Neural cell (in vitro differentiated cells): ENCODE results near the gene FTCD. TPM values are rescaled to one million over a fixed set of nuclear protein-coding genes. Genes with fewer than 3 reads are reported as not detected.
A peak's percentile ranks its signal among the peaks of the same experiment; 100 is the strongest.

Experiments used
- H2AFZ ChIP-seq: fragments of 200-600, 300-800 bp; sonication (generic), shearing (Covaris generic); 2 replicates; pipeline ENCODE4 v1.6.0; 2014; ENCODE audit warnings: low read depth, mild to moderate bottlenecking, antibody characterized with exemption, low read length, moderate library complexity
- H3F3A ChIP-seq: fragments of 200-600 bp; shearing (Covaris generic); 2 replicates; pipeline ENCODE4 v1.6.1; 2016; ENCODE audit warnings: mild to moderate bottlenecking, moderate library complexity, mixed read lengths, antibody characterized with exemption, low read length; ENCODE audit not compliant: insufficient read depth, poor library complexity, severe bottlenecking
- H3K27ac ChIP-seq: fragments of 200-600, 300-800 bp; sonication (generic), shearing (Covaris generic); 2 replicates; pipeline ENCODE4 v1.5.1; 2014; ENCODE audit warnings: mild to moderate bottlenecking, low read length, moderate library complexity
- H3K27me3 ChIP-seq: fragments of 300-800, 200-600 bp; sonication (generic), shearing (Covaris generic); 2 replicates; pipeline ENCODE4 v1.6.0; 2014; ENCODE audit warnings: mild to moderate bottlenecking, low read depth, low read length, moderate library complexity; ENCODE audit not compliant: insufficient read depth
- H3K36me3 ChIP-seq: fragments of 300-800, 200-600 bp; sonication (generic), shearing (Covaris generic); 2 replicates; pipeline ENCODE4 v1.5.1; 2014; ENCODE audit warnings: mild to moderate bottlenecking, antibody characterized with exemption, low read length, moderate library complexity; ENCODE audit not compliant: insufficient read depth
- H3K4me2 ChIP-seq: fragments of 300-800, 200-600 bp; sonication (generic), shearing (Covaris generic); 2 replicates; pipeline ENCODE4 v1.6.0; 2014; ENCODE audit warnings: mild to moderate bottlenecking, low read length
- H3K4me3 ChIP-seq: fragments of 300-800, 200-600 bp; sonication (generic), shearing (Covaris generic); 2 replicates; pipeline ENCODE4 v1.5.1; 2014; ENCODE audit warnings: mild to moderate bottlenecking, low read length, moderate library complexity
- H3K79me2 ChIP-seq: fragments of 200-600 bp; shearing (Covaris generic); replicated peaks from 2 replicates; pipeline ENCODE4 v1.6.0; 2014; ENCODE audit warnings: mild to moderate bottlenecking, low read length, moderate library complexity; ENCODE audit not compliant: insufficient read depth
- H3K9ac ChIP-seq: fragments of 300-800, 200-600 bp; sonication (generic), shearing (Covaris generic); 2 replicates; pipeline ENCODE4 v1.6.1; 2016; ENCODE audit warnings: mild to moderate bottlenecking, low read length, mixed read lengths
- H3K9me2 ChIP-seq: fragments of 200-600 bp; shearing (Covaris generic); 2 replicates; pipeline ENCODE4 v1.6.1; 2016; ENCODE audit warnings: mild to moderate bottlenecking, low read length, mixed read lengths; ENCODE audit not compliant: insufficient read depth
- H3K9me3 ChIP-seq: fragments of 200-600, 300-800 bp; sonication (generic), shearing (Covaris generic); 2 replicates; pipeline ENCODE4 v1.6.1; 2016; ENCODE audit warnings: mild to moderate bottlenecking, mixed run types, low read length, moderate library complexity, mixed read lengths
- H4K20me1 ChIP-seq: fragments of 200-600 bp; shearing (Covaris generic); 2 replicates; pipeline ENCODE4 v1.6.1; 2016; ENCODE audit warnings: mild to moderate bottlenecking, mixed run types; ENCODE audit not compliant: insufficient read depth
- EP300 ChIP-seq: fragments of 450-650 bp; conservative IDR thresholded peaks from 2 replicates; pipeline ENCODE4 v1.6.1; 2014; ENCODE audit warnings: antibody characterized with exemption, mild to moderate bottlenecking, moderate library complexity; ENCODE audit not compliant: poor library complexity, severe bottlenecking
- EZH2 ChIP-seq: fragments of 200-600, 300-800 bp; shearing (Covaris generic), sonication (generic); IDR thresholded peaks from 2 replicates; pipeline ENCODE4 v1.6.1; 2014; ENCODE audit warnings: antibody characterized with exemption, low read length, borderline replicate concordance, mild to moderate bottlenecking; ENCODE audit not compliant: insufficient read depth, poor library complexity, severe bottlenecking
- MXI1 ChIP-seq: fragments of 450-650 bp; conservative IDR thresholded peaks from 2 replicates; pipeline ENCODE4 v1.6.1; 2014; ENCODE audit warnings: antibody characterized with exemption, mild to moderate bottlenecking; ENCODE audit not compliant: poor library complexity, severe bottlenecking
- POLR2AphosphoS5 ChIP-seq: IDR thresholded peaks from 2 replicates; pipeline ENCODE4 v1.6.1; 2012
- RAD21 ChIP-seq: fragments of 450-650 bp; conservative IDR thresholded peaks from 2 replicates; pipeline ENCODE4 v1.6.1; 2014; ENCODE audit warnings: antibody characterized with exemption, mild to moderate bottlenecking, moderate library complexity
- SMC3 ChIP-seq: fragments of 450-650 bp; conservative IDR thresholded peaks from 2 replicates; pipeline ENCODE4 v1.6.1; 2014; ENCODE audit warnings: antibody characterized with exemption, mild to moderate bottlenecking, moderate library complexity; ENCODE audit not compliant: poor library complexity
- TAF1 ChIP-seq: IDR thresholded peaks from 2 replicates; pipeline ENCODE4 v1.6.1; 2012; ENCODE audit warnings: low read depth
- polyA plus RNA-seq: library from polyadenylated mRNA; depleted of rRNA; stranded (reverse); fragments of >200 nt; gene quantifications from 2 replicates; pipeline ENCODE4 v1.2.3, GENCODE V29; 2014
- TF ChIP-seq, protein P1 (sequence below): IDR thresholded peaks from 2 replicates; pipeline ENCODE4 v1.6.1; 2012; ENCODE audit warnings: borderline replicate concordance
- TF ChIP-seq, protein P2 (sequence below): fragments of 450-650 bp; IDR thresholded peaks from 2 replicates; pipeline ENCODE4 v1.5.1; 2014; ENCODE audit warnings: antibody characterized with exemption, mild to moderate bottlenecking, moderate library complexity; ENCODE audit not compliant: poor library complexity, severe bottlenecking

Gene FTCD
- polyA plus RNA-seq, 1 donor from 2014 or later = 2.0 TPM

DNA sequence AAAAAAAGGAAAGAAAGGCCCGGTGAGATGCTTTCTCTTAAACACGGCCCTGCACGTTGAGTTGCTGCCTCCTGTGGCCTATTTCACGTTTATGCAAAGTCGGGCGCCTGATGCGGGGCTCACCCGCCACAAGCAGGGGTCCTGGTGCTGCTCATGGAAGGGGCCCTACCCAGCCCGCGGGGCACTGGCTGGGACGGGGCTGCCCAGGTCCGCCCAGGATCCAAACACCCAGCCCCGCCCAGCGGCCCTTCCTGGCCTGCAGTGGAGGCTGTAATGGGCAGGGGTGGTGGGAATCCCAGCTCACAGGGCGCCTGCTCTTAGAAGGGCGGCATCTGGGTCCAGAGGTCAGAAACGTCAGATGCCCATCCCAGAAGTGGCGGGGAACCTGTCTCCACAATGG, 55.9 kb downstream of the FTCD start:
- H3K27ac ChIP-seq = no peak overlapping the region
- no peaks in the 10 kb centered on the region for H3K36me3 ChIP-seq
- TF ChIP-seq, protein P1, sequence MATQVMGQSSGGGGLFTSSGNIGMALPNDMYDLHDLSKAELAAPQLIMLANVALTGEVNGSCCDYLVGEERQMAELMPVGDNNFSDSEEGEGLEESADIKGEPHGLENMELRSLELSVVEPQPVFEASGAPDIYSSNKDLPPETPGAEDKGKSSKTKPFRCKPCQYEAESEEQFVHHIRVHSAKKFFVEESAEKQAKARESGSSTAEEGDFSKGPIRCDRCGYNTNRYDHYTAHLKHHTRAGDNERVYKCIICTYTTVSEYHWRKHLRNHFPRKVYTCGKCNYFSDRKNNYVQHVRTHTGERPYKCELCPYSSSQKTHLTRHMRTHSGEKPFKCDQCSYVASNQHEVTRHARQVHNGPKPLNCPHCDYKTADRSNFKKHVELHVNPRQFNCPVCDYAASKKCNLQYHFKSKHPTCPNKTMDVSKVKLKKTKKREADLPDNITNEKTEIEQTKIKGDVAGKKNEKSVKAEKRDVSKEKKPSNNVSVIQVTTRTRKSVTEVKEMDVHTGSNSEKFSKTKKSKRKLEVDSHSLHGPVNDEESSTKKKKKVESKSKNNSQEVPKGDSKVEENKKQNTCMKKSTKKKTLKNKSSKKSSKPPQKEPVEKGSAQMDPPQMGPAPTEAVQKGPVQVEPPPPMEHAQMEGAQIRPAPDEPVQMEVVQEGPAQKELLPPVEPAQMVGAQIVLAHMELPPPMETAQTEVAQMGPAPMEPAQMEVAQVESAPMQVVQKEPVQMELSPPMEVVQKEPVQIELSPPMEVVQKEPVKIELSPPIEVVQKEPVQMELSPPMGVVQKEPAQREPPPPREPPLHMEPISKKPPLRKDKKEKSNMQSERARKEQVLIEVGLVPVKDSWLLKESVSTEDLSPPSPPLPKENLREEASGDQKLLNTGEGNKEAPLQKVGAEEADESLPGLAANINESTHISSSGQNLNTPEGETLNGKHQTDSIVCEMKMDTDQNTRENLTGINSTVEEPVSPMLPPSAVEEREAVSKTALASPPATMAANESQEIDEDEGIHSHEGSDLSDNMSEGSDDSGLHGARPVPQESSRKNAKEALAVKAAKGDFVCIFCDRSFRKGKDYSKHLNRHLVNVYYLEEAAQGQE = no peak
- no peak for TF ChIP-seq POLR2AphosphoS5
- TF ChIP-seq RAD21 = no peak
- TF ChIP-seq SMC3 = no peak
- TF ChIP-seq, protein P2, sequence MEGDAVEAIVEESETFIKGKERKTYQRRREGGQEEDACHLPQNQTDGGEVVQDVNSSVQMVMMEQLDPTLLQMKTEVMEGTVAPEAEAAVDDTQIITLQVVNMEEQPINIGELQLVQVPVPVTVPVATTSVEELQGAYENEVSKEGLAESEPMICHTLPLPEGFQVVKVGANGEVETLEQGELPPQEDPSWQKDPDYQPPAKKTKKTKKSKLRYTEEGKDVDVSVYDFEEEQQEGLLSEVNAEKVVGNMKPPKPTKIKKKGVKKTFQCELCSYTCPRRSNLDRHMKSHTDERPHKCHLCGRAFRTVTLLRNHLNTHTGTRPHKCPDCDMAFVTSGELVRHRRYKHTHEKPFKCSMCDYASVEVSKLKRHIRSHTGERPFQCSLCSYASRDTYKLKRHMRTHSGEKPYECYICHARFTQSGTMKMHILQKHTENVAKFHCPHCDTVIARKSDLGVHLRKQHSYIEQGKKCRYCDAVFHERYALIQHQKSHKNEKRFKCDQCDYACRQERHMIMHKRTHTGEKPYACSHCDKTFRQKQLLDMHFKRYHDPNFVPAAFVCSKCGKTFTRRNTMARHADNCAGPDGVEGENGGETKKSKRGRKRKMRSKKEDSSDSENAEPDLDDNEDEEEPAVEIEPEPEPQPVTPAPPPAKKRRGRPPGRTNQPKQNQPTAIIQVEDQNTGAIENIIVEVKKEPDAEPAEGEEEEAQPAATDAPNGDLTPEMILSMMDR = no peak
- TF ChIP-seq EP300 = no peak
- no peak for TF ChIP-seq EZH2
- TF ChIP-seq TAF1 = no peak
- TF ChIP-seq MXI1 = no peak
- H3K9ac ChIP-seq = no peak overlapping the region
- no peaks in the 10 kb centered on the region for H3K79me2 ChIP-seq
- no peak overlapping the region for H2AFZ ChIP-seq
- no peaks in the 10 kb centered on the region for H3F3A ChIP-seq
- peaks cover 37% of the 10 kb centered on the region for H3K27me3 ChIP-seq
- no peak overlapping the region for H3K4me2 ChIP-seq
- no peaks in the 10 kb centered on the region for H3K9me2 ChIP-seq
- no peak overlapping the region for H3K4me3 ChIP-seq
- no peaks in the 10 kb centered on the region for H4K20me1 ChIP-seq
- peaks cover 8% of the 10 kb centered on the region for H3K9me3 ChIP-seq

DNA sequence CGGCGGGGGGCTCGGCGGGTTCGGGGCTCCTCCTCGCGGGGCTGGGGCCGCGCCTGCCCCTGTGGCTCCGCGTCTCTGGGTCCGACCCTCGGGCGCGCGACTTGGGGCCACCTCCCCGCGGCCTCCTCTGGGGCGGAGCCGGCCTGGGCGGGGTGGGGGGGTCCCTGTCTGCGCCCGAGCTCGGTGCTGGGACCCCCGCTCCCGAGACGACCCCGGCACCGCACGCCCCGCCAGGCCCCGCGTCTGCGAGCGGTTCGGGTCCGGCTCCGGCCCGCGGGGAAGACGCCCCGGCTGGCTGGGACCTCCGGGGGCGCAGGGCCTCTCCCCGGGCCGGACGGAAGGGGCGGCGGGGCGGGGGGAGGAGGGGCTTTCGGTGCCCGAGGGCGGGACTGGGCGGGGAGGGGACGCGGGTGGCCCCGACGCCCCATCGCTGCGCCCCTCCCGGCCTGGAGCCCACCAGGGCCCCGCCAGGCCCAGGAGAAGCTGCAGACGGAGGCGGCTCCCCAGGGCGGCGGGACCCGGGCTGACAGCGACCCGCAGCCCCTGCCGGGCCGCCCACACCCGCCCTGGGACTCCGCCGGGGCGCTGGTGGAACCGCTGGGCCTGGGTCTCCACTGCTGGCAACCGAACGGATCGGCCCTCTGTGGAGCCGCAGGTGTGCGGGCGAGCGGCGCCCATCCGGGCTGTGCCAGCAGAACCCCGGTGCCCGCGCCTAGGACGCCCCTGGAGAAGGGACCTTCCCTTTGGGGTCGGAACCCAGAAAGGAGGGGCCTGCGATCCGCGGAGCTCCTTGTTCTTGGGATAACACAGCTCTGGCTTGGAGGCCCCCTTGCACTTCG, 56.9 kb downstream of the FTCD start:
- H4K20me1 ChIP-seq = no peaks in the 10 kb centered on the region
- no peak overlapping the region for H3K4me2 ChIP-seq
- peaks cover 37% of the 10 kb centered on the region for H3K27me3 ChIP-seq
- no peak overlapping the region for H2AFZ ChIP-seq
- H3K4me3 ChIP-seq = peak overlapping the region; percentile 37
- no peaks in the 10 kb centered on the region for H3K36me3 ChIP-seq
- no peaks in the 10 kb centered on the region for H3K9me2 ChIP-seq
- no peak overlapping the region for H3K27ac ChIP-seq
- TF ChIP-seq, protein P1 = no peak
- TF ChIP-seq RAD21 = no peak
- no peak for TF ChIP-seq SMC3
- no peak for TF ChIP-seq EZH2
- TF ChIP-seq MXI1 = no peak
- TF ChIP-seq TAF1 = no peak
- TF ChIP-seq EP300 = no peak
- TF ChIP-seq, protein P2 = no peak
- TF ChIP-seq POLR2AphosphoS5 = no peak
- no peaks in the 10 kb centered on the region for H3K79me2 ChIP-seq
- no peak overlapping the region for H3K9ac ChIP-seq
- no peaks in the 10 kb centered on the region for H3F3A ChIP-seq
- peaks cover 8% of the 10 kb centered on the region for H3K9me3 ChIP-seq
